ENCODE data around the gene CD6.
A peak's percentile ranks its signal among the peaks of the same experiment; 100 is the strongest.

Gene CD6

DNA sequence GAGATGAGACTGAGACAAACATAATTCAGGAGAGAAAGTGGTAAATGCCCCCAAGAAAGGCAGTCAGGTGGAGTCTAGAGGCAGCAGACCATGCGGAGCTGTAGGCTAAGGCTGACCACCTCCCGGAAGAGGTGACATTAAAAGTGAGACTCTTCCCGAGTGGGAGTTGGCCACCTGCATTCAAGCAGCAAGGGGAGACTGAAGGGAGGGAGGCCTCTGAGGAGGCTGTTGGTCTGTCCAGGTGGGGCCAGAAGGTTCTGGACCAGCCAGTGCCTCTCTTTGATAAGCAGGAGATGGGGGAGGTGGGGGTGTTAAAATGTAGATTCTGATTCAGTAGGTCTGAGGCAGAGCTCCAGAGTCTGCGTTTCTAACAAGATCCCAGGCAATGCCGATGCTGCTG, 37.5 kb downstream of the CD6 start:
- FAIRE-seq: no peak
- no peak for DNase-seq (ENCODE audit: low spot score)

DNA sequence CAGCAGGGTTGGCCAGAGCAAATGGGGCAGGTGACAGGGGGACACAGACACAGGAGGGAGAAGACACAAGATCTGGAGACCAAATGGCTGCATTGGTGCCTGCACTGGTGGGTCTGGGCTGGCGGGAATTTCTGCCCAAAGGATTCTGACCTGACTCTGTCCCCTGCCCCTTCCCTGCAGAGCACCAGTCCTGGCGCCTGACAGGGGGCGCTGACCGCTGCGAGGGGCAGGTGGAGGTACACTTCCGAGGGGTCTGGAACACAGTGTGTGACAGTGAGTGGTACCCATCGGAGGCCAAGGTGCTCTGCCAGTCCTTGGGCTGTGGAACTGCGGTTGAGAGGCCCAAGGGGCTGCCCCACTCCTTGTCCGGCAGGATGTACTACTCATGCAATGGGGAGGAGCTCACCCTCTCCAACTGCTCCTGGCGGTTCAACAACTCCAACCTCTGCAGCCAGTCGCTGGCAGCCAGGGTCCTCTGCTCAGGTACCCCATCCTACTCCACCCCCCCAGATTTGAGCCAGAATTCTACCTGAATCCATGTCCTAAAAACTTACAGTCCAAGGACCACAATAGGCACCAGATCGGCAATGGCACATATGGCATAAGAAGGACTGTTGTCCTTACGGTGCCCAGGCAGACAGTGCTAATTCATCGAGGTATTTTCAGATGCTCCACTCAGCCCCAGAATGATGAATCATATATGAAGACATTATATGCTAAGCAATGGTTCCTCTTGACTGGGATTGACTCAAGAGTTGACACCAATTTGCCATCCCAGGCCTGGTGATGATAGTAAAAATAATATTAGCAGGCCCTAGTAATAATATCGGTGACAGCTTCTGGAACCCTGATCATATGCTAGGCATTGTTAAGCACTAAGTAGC, 38.2 kb downstream of the CD6 start:
- FAIRE-seq (no peak), DNase-seq (ENCODE audit: low spot score) (no peak)

DNA sequence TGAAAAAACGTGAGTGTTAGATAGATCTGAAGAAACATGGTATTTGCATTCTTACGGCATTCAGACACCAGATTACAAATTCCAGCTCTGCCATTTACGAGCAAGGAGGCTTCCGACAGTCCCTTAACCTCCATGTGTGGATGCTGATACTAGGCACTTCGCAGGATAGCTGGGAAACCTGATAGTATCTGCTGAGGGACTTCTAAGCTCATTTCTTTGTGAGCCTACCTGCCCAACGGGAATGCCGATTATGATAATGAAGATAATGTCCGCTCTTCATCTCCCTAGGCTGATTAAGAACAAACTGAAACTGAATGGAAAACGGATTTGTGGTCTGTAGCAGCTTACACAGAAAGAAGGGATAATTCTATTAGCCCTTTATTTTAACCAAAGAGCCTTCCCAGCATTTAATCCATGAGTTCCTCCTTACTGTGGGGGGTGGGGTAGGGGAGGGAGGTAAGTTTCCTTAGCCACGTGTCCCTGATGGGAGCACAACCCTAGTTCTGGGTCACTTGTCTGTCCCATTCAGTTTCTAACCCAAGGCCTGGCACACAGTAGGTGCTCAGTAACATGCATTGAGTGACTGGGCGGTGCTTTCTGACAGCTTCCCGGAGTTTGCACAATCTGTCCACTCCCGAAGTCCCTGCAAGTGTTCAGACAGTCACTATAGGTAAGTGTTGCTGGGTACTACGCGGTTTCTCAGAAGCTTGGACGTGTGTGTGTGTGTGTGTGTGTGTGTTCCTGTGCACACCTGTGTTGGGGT, 39.2 kb downstream of the CD6 start:
- FAIRE-seq: no peak
- no peak for DNase-seq (ENCODE audit: low spot score)

DNA sequence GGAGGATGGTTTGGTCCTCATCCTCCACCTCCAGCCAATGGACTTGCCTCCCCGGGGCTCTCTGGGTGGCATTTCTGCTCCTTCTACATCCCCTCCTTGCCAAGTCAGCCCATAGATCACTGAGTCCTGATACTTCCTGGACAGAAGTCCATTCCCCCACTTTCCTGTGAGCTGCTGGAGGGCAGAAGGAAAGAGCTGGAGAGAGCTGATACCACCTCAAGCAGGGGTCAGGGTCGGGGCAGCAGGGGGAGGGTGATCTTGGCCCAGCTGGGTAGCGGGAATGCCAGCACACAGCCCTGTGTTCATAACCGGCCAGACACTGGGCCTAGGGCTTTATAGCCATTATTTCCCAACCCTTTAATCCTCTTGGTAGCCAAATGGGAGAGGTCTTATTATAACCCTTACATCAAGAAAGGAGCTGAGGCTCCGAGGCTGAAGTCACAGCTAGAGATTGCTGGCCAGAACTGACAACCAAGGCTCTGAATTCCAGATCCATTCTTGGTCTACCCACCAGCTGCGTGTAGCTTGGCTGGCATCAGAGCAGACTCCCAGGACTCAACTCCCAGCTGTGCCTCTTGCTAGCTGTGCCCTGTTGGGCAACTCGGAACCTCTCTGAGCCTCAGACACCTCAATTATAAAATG, 39.9 kb downstream of the CD6 start:
- FAIRE-seq (no peak), DNase-seq (ENCODE audit: low spot score) (no peak)

DNA sequence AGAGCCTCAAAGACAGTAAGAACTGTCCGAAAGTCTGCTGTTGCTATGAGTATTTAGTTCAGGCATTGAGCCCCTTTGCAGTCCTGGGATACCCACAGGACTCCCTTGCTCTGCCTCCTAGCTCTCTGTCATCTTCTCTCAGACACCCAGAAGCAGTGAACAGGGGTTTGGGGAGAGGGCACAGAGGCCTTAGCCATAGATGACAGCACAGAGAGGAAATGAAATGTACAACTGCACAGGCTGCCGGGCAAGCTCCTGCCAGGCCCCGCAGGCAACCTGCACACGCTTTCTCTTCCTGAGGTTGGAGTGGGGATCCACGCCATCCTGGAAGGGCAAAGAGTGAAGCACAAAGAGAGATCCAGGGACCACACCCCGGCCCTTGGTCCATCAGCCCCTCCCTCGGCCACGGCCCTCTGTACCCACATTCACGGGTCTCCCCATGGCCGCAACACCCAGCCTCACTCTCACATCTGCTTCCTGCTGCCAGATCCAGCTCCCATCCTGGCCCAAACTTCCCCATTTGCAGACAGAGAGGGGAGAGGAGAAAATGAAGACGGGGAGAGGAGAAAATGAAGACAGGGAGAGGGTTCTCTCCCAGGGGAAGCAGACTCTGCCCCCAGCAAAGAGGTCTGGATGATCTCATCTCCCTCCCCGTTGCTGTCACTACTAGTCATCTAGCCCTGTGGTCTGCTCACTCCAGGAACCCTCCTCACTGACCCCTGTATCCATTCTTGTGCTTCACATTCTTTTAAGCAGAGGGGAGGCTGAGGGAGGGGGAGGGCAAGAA, 40.7 kb downstream of the CD6 start:
- peak; percentile 74 for DNase-seq (ENCODE audit: low spot score)
- no peak for FAIRE-seq

DNA sequence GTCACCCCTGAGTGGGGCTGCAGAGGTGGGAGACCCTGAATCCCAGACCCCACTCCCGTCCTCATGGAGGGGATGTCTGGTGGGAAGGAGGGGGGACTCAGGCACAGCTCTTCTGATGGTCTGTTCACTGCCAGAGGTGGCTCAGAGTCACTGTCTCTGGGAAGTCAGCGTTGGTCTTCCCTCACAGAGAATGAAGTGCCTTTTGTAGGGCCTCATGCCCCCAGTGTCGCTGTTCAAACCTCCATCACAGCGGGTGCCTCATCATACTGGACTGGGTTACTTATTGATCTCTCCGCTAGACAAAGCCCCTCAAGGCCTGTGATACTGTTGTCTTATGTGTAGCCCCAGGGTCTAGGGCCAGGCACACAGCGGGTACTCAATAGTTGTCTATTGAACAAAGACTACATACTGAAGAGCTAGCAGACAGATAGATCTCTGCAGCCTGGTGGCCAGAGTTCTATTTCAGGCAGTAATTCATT, 41.3 kb downstream of the CD6 start:
- DNase-seq (ENCODE audit: low spot score) (peak; percentile 8), FAIRE-seq (no peak)

DNA sequence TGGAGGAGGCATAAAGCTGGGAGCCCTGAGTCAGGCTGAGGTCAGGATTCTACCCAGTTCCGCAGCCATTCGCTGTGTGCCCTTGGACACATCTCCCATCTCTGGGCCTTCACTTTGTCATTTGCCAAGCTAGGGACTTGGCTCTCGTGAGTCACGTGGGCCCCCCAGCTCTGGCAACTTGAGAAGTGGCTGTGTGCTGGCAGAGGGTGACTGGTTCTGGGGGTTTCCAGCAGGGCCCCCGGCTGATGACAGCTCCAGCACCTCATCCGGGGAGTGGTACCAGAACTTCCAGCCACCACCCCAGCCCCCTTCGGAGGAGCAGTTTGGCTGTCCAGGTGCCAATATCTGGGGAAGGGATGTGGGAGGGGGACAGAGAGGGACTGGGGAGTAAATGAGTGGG, 46.6 kb downstream of the CD6 start:
- DNase-seq (ENCODE audit: low spot score) (no peak), FAIRE-seq (no peak)

DNA sequence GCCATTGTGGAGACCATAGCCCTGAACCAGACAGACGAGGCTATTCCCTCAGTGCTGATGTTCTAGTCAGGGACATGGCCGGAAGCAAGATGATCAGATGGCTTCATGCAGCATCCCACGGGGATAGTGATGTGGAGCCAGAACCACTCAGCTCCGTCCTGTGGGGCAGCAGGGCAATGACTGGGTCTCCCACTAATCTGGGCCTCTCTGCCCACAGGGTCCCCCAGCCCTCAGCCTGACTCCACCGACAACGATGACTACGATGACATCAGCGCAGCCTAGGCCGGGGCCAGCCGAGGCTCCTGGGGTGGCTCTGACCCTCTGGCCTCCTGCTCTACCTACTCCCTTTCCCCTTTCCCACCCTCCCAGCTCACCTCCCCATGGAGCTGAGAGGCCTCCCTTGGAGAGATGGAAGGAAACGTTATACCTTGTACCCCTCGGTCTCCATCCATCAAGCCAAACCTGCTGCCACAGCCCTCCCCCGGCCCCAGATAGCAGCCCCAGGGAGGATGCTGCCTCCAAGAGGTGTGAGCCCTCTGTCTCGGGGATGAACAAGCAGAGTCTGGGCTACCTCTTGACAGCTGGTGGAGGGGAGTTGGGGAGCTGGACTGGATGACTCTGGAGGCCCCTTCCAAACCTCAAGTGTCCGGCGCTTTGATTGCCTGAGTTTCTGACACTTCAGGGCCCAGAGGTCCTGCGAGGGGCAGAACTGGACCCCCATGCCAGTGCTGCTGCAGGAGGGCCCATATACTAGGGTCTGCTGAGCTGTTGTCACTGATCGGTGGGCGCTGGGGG, 47.8 kb downstream of the CD6 start:
- DNase-seq (ENCODE audit: low spot score) (no peak), FAIRE-seq (no peak)

DNA sequence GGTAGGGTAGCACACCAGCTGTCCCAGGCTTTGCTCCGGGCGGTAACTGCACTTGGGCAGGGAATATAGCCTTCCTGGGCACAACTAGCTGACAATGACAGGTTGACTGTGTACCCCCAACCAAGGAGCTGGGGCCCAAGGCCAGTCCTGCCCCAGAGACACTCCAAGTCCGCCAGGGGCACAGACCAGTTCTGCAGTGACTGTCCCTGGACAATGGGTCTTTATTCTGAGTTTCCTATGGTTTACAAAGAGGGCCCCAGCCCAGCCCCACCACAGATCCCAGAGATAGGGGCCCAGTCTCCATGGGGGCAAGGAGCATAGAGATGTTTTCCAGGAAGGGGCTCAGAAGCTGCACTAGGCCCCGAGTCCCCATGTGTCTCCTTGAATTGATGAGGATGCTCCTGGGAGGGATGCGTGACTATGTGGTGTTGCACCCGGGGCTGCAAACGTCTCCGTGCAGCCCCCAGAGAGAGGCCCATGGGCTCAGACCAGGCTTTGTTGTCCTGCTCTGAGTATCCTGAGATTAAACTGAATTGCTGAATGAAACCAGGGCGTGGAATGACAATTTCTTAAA, 48.4 kb downstream of the CD6 start:
- FAIRE-seq: no peak
- DNase-seq (ENCODE audit: low spot score): no peak

DNA sequence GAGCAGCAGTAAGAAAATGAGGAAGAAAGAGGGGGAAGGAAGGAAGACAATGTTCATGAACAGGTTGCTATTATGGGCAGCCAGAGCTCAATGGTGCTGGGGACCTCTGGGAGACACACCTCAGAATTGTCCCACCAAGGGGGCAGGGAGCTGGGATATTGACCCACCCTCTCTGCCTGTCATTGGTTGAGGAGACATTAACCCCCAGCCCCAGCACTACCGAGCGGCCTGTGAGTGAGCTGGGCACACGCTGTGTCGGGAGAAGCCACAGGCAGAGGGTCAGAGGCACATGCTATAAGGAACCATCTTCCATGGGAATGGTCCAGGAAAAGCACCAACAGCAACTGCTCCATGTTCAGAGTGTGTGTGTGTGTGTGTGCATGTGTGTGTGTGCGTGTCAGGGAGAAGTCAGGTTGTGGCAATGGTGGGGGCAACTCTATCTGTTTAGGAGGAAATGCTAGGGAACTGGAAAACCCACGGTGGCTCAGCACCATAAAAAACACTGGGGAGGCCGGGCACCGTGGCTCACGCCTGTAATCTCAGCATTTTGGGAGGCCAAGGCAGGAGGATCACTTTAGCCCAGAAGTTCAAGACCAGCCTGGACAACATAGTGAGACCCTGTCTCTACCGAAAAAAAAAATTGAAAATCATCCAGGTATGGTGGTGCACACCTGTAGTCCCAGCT, 49.2 kb downstream of the CD6 start:
- no peak for FAIRE-seq
- no peak for DNase-seq (ENCODE audit: low spot score)

DNA sequence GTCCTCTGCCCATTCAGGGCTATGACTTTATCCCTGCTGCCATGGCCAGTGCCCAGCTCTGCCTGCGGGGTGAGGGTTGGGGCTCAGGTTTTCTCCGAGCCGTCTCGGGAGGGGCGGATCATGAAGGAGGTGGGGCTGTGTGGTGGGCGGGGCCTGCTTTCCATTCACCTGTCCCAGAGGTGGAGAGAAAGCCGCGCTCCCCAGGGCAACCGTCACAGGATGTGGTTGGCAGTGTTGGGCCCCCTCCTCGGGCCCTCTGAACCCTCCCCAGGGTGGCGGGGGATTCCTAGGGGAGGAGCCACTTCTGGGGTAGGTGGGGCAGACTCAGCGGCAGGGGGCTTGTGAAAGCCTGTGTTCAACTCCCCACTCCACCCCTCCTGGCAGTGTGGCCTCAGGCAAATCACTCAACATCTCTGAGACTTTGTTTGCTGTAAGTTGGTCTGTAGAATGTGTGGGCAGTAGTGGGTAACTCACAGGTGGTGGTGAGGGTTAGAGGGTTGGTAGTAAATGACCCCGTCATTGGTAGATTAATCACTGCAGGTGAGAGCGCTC, 50.3 kb downstream of the CD6 start:
- FAIRE-seq (no peak), DNase-seq (ENCODE audit: low spot score) (no peak)

DNA sequence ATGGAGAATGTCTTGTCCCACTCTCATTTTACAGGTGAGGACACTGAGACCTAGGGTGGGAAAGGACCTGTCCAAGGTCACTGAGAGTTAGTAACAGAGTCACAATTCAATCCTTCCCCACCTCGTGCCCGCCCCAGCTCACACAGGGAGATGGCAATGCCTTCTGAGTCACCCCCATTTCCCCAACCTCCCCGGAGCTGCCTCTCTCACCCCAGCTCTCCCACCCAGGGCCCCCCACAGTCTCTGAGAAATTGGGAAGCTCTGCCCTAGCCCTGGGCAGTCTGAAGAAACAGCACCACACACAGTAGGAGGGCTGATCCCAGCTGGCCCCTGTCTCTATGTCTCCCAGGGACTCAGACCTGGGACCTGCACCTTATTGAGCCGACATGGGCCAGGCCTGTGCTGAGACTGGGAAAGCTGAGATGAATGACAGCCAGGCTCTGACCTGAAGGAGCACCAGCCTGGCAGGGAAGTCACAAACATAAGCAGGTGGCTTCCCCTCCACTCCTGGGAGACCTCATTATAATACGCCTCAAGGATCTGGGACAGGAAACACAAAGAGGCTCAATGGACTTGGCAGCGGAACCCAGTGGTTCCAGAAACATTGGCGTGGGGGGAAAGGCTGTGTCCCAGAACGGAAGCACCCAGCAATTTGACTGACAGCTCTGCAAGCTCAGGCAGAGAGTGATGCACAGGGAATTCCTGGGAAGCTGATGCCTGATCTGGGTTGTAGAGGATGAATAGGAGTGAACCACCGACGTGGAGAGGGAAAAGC, 51.0 kb downstream of the CD6 start:
- no peak for FAIRE-seq
- no peak for DNase-seq (ENCODE audit: low spot score)

DNA sequence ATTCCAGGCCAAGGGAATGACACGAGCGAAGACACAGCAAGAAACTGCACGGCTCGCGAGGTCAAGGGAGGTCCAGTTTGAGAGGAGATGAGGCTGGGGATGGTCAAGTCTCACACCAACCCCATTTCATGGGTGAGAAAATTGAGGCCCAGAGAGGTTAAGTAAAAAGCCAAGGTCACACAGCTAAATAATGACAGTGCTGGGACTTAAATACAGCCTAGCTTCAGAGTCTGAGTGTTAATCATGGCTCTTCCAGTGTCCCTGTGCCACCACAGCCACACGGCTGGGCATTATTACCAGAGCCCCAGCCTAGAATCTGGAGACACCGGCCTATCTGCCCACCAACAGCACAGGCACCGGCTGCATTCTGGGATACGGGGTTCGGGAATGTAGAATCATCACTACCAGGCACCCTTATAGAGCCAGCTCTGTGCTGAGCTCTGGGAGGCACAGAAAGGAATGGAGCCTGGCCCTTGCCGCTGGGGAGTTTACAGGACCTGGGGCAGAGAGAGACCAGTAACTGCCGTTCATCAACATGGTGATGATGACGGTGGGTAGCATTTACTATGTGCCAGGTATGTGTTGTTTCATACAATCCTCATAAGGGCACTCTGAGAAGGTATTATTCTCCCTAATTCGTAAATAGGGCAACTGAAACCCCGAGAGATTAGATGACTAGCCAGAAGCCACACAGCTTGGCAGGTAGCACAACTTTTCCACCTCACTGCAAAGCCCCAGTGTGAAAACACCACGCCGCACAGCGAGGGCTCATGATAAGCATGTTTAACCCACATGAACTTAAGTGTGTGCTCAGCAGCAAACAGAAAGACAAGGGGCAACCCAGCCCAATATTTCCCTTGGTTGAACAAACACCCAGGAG, 51.8 kb downstream of the CD6 start:
- DNase-seq (ENCODE audit: low spot score) (no peak), FAIRE-seq (no peak)

DNA sequence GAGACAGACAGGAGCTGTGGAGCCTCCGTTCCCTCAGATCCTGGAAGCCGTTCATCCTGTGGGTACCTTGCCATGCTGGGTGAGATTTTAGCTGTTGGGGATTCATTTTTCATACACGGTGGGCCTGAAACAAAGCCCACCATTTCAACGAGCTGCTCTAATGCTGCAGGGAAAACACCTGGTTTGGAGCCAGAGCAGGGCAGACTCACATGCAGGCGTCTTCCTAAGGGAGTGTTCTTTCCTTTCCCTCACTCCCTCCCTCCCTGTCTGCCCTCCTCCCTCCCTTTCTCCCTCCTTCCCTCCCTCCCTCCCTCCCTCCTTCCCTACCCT, 52.5 kb downstream of the CD6 start:
- FAIRE-seq (no peak), DNase-seq (ENCODE audit: low spot score) (no peak)

DNA sequence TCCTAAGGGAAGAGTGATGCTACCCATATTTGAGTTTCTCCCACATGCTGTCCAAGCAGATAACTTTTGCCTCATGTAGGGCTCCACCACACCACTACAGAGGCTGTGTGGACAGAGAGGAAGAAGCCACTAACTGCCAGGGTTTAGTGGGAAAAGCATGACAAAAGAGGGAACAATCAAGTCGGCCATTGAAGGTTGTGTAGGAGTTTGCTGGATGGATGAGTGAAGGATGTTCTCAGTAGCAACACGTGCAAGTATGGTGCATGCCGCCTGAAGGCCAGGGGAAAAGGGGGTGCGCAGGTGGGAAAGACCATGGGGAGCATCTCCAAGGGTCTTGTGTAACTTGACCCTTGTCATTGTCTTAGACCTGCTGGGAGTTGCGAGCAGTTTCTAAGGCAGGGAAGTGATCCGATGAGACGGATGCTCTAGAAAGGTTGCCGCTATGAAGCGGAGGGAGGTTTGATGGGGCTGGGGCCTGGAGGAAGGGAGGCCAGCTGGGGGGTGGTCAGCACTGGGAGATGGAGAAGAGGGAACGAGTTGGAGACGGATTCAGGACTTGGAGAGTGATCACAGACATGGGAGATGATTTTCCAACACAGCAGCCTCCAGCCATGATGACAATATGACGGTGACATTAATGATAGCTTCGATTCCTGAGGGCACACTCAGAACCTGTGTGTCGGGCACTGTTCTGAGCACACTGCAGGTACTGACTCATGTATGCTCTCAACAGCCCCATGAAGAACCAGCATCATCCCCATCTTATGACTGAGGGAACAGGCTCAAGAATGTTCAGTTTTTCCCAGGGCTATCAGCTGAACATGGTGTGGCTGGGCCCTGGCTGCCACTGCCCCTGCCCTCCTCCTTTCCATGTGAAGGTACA, 53.7 kb downstream of the CD6 start:
- FAIRE-seq (no peak), DNase-seq (ENCODE audit: low spot score) (no peak)

DNA sequence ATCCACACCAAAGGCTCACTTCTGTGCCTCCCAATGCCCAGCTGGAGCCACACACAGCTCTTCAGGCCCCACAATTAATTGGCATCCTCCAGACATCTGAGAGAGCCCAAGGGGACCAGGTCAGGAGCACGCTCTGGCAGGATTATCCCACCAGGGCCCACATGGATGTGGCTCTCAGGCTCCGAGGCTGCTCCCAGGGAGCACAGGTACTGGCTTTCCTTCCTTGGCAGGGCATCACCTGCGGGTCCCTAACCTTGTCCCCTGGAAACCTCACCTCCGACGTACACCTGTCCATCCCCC, 54.3 kb downstream of the CD6 start:
- no peak for FAIRE-seq
- no peak for DNase-seq (ENCODE audit: low spot score)
